SK-N-SH treated with all-trans-retinoic acid at 6 μM for 48 hours (cell line): ENCODE measurements around the gene HSD17B1.

Experiments used
- ATAC-seq: fragments of 200-7000 bp; cut with Tn5 transposase; 3 replicates; pipeline ENCODE4 v1.9.1; 2020; ENCODE audit warnings: mild to moderate bottlenecking, moderate library complexity
- ARNTL ChIP-seq: fragments of 450-650 bp; formaldehyde crosslinking; IDR thresholded peaks from 2 replicates; pipeline ENCODE4 v1.5.0; 2020; ENCODE audit warnings: low read depth, mild to moderate bottlenecking, moderate library complexity, borderline replicate concordance
- BACH2 ChIP-seq: fragments of 250-450 bp; sonication (Bioruptor Pico); IDR thresholded peaks from 2 replicates; pipeline ENCODE4 v1.9.0; 2021; ENCODE audit warnings: mild to moderate bottlenecking, borderline replicate concordance
- CREB5 ChIP-seq: fragments of 250-450 bp; sonication (Bioruptor Pico); IDR thresholded peaks from 2 replicates; pipeline ENCODE4 v1.5.1; 2020; ENCODE audit warnings: low read depth, mild to moderate bottlenecking, moderate library complexity
- CSRNP3 ChIP-seq: fragments of 250-450 bp; sonication (Bioruptor Pico); IDR thresholded peaks from 2 replicates; pipeline ENCODE4 v1.5.1; 2021; ENCODE audit warnings: mild to moderate bottlenecking, moderate library complexity
- ESRRG ChIP-seq: fragments of 250-450 bp; sonication (Bioruptor Pico); IDR thresholded peaks from 2 replicates; pipeline ENCODE4 v1.6.1; 2021; ENCODE audit warnings: mild to moderate bottlenecking
- GLIS3 ChIP-seq: fragments of 250-450 bp; sonication (Bioruptor Pico); IDR thresholded peaks from 2 replicates; pipeline ENCODE4 v1.5.0; 2020; ENCODE audit warnings: mild to moderate bottlenecking, moderate library complexity
- ISL1 ChIP-seq: fragments of 250-450 bp; sonication (Bioruptor Pico); IDR thresholded peaks from 2 replicates; pipeline ENCODE4 v2.1.2; 2022; ENCODE audit warnings: mild to moderate bottlenecking, moderate library complexity
- PATZ1 ChIP-seq: fragments of 250-450 bp; sonication (Bioruptor Pico); IDR thresholded peaks from 2 replicates; pipeline ENCODE4 v1.8.0; 2020; ENCODE audit warnings: mild to moderate bottlenecking, moderate library complexity, borderline replicate concordance
- PPARA ChIP-seq: fragments of 250-450 bp; sonication (Bioruptor Pico); IDR thresholded peaks from 2 replicates; pipeline ENCODE4 v1.5.0; 2020; ENCODE audit warnings: mild to moderate bottlenecking, borderline replicate concordance
- RARB ChIP-seq: fragments of 250-450 bp; sonication (Bioruptor Pico); IDR thresholded peaks from 2 replicates; pipeline ENCODE4 v1.8.0; 2021; ENCODE audit warnings: mild to moderate bottlenecking, moderate library complexity
- SNAI2 ChIP-seq: fragments of 250-450 bp; sonication (Bioruptor Pico); IDR thresholded peaks from 2 replicates; pipeline ENCODE4 v1.5.0; 2020; ENCODE audit warnings: mild to moderate bottlenecking, moderate library complexity
- TCF4 ChIP-seq: fragments of 250-450 bp; sonication (Bioruptor Pico); IDR thresholded peaks from 2 replicates; pipeline ENCODE4 v1.8.0; 2021; ENCODE audit warnings: mild to moderate bottlenecking, moderate library complexity, borderline replicate concordance
- TOX ChIP-seq: fragments of 250-450 bp; sonication (Bioruptor Pico); IDR thresholded peaks from 2 replicates; pipeline ENCODE4 v1.8.0; 2021; ENCODE audit warnings: mild to moderate bottlenecking, moderate library complexity, borderline replicate concordance
- TSHZ2 ChIP-seq: fragments of 250-450 bp; sonication (Bioruptor Pico); IDR thresholded peaks from 2 replicates; pipeline ENCODE4 v1.5.0; 2020; ENCODE audit warnings: mild to moderate bottlenecking, moderate library complexity
- ZFP3 ChIP-seq: fragments of 250-450 bp; sonication (Bioruptor Pico); IDR thresholded peaks from 2 replicates; pipeline ENCODE4 v1.5.0; 2020; ENCODE audit warnings: mild to moderate bottlenecking, moderate library complexity
- ZNF565 ChIP-seq: fragments of 450-650 bp; formaldehyde crosslinking; conservative IDR thresholded peaks from 2 replicates; pipeline ENCODE4 v1.5.0; 2020; ENCODE audit warnings: low read depth, mild to moderate bottlenecking, moderate library complexity
- ZNF8 ChIP-seq: fragments of 450-650 bp; formaldehyde crosslinking; IDR thresholded peaks from 2 replicates; pipeline ENCODE4 v1.5.0; 2020; ENCODE audit warnings: mild to moderate bottlenecking, moderate library complexity

Gene HSD17B1

GRCh38 chr17:42541041-42541833 lies 11.5 kb upstream of the HSD17B1 start:
- TF ChIP-seq GLIS3 (CRISPR knock-in tag) (no peak), SNAI2 (CRISPR knock-in tag) (no peak), ARNTL (CRISPR knock-in tag) (no peak), CREB5 (CRISPR knock-in tag) (no peak), PATZ1 (CRISPR knock-in tag) (no peak), ZNF565 (CRISPR knock-in tag) (no peak), TSHZ2 (CRISPR knock-in tag) (no peak)
- ATAC-seq, result no peak

GRCh38 chr17:42543190-42544079 lies 9.3 kb upstream of the HSD17B1 start:
- TF ChIP-seq ZNF565 (CRISPR knock-in tag), result no peak
- TF ChIP-seq RARB (CRISPR knock-in tag), result no peak
- no peak for TF ChIP-seq ISL1
- TF ChIP-seq ESRRG (CRISPR knock-in tag), result no peak
- no peak for TF ChIP-seq PPARA
- no peak for TF ChIP-seq SNAI2 (CRISPR knock-in tag)
- no peak for TF ChIP-seq GLIS3 (CRISPR knock-in tag)
- TF ChIP-seq TOX, result no peak
- no peak for TF ChIP-seq ZFP3 (CRISPR knock-in tag)
- TF ChIP-seq TCF4, result no peak
- no peak for TF ChIP-seq ZNF8 (CRISPR knock-in tag)
- no peak for TF ChIP-seq CREB5 (CRISPR knock-in tag)
- ATAC-seq, result no peak

GRCh38 chr17:42544874-42545283 lies 7.8 kb upstream of the HSD17B1 start:
- no peak for ATAC-seq
- no peak for TF ChIP-seq PPARA
- no peak for TF ChIP-seq BACH2 (CRISPR knock-in tag)
- TF ChIP-seq CSRNP3, result no peak
- no peak for TF ChIP-seq ZNF565 (CRISPR knock-in tag)
- no peak for TF ChIP-seq ISL1
- TF ChIP-seq, all 23 proteins: peak for 0

GRCh38 chr17:42545755-42546505 lies 6.8 kb upstream of the HSD17B1 start:
- peak; percentile 18 for ATAC-seq
